Osteoblast (primary cell): Measurements from ENCODE around the gene NOMO2. TPM values are rescaled to one million over a fixed set of nuclear protein-coding genes. Genes with fewer than 3 reads are reported as not detected.
"Not testable (repeated sequence)": the region's sequence is repeated elsewhere in the genome, so short reads cannot be mapped to it uniquely, and the experiment has no call there.

Experiments
- DNase-seq: peaks from one replicate; pipeline ENCODE4 v3.0.0; 2011; ENCODE audit warnings: low spot score, mixed read lengths; ENCODE audit not compliant: insufficient read length; ENCODE audit errors: missing footprints
- H2AFZ ChIP-seq: 2 replicates; pipeline ENCODE4 v1.6.0; 2011; ENCODE audit warnings: mild to moderate bottlenecking, low read length
- H3K27ac ChIP-seq: 2 replicates; pipeline ENCODE4 v1.5.1; 2011; ENCODE audit warnings: mild to moderate bottlenecking, low read depth, low read length, moderate library complexity
- H3K27me3 ChIP-seq: 2 replicates; pipeline ENCODE4 v1.6.0; 2012; ENCODE audit warnings: mild to moderate bottlenecking, control low read depth, inconsistent platforms, low read length, moderate library complexity; ENCODE audit not compliant: insufficient read depth
- H3K36me3 ChIP-seq: 2 replicates; pipeline ENCODE4 v1.5.1; 2011; ENCODE audit warnings: mild to moderate bottlenecking, low read length, control low read depth, moderate library complexity; ENCODE audit not compliant: insufficient read depth
- H3K4me1 ChIP-seq: 2 replicates; pipeline ENCODE4 v1.5.1; 2011; ENCODE audit warnings: mild to moderate bottlenecking, low read length, control low read depth, moderate library complexity; ENCODE audit not compliant: insufficient read depth
- H3K4me2 ChIP-seq: 2 replicates; pipeline ENCODE4 v1.6.0; 2011; ENCODE audit warnings: mild to moderate bottlenecking, low read length; ENCODE audit not compliant: insufficient read depth
- H3K4me3 ChIP-seq: fragments of 200-600 bp; sonication (generic); 3 replicates; pipeline ENCODE4 v1.5.1; 2012; ENCODE audit warnings: mild to moderate bottlenecking, low read length, inconsistent platforms; ENCODE audit not compliant: insufficient read depth
- H3K79me2 ChIP-seq: 2 replicates; pipeline ENCODE4 v1.6.0; 2012; ENCODE audit warnings: mild to moderate bottlenecking, low read length, control low read depth, inconsistent platforms; ENCODE audit not compliant: insufficient read depth
- H3K9me3 ChIP-seq: 2 replicates; pipeline ENCODE4 v1.5.1; 2011; ENCODE audit warnings: low read depth, low read length, control low read depth
- H4K20me1 ChIP-seq: 2 replicates; pipeline ENCODE4 v1.6.0; 2012; ENCODE audit warnings: mild to moderate bottlenecking, low read length, control low read depth; ENCODE audit not compliant: insufficient read depth
- total RNA-seq: library from RNA; depleted of rRNA; stranded (reverse); fragments of >200 nt; gene quantifications from 2 replicates; pipeline ENCODE4 v1.2.3, GENCODE V29; 2012

The NOMO2 gene
- total RNA-seq, 1 donor = 106 TPM

- not testable (repeated sequence) for DNase-seq, H4K20me1 ChIP-seq, H3K4me1 ChIP-seq, H3K79me2 ChIP-seq, H3K27ac ChIP-seq, H3K4me3 ChIP-seq, H3K4me2 ChIP-seq, H3K36me3 ChIP-seq, H3K9me3 ChIP-seq, H2AFZ ChIP-seq, H3K27me3 ChIP-seq
Observed at GRCh38 chr16:18537004-18537403, 24.9 kb downstream of the NOMO2 start.

- H3K9me3 ChIP-seq, H3K36me3 ChIP-seq, H3K4me3 ChIP-seq, H4K20me1 ChIP-seq, H3K4me2 ChIP-seq, H3K27ac ChIP-seq, H2AFZ ChIP-seq, H3K4me1 ChIP-seq, H3K27me3 ChIP-seq, H3K79me2 ChIP-seq, DNase-seq: not testable (repeated sequence)
Observed at GRCh38 chr16:18535519-18536168, 26.3 kb downstream of the NOMO2 start.

- not testable (repeated sequence) for H4K20me1 ChIP-seq, H3K4me3 ChIP-seq, H3K36me3 ChIP-seq, H3K27me3 ChIP-seq, DNase-seq, H3K9me3 ChIP-seq, H3K4me1 ChIP-seq, H3K79me2 ChIP-seq, H2AFZ ChIP-seq, H3K27ac ChIP-seq, H3K4me2 ChIP-seq
Observed at GRCh38 chr16:18534308-18534707, 27.6 kb downstream of the NOMO2 start.

- H3K4me1 ChIP-seq, H3K4me2 ChIP-seq: not testable (repeated sequence)
Observed at GRCh38 chr16:18531323-18531722, 30.6 kb downstream of the NOMO2 start.

GRCh38 chr16:18530329-18530728 is 31.6 kb downstream of the NOMO2 start:
- DNase-seq, H3K79me2 ChIP-seq, H3K27ac ChIP-seq, H3K4me1 ChIP-seq, H3K9me3 ChIP-seq, H4K20me1 ChIP-seq, H2AFZ ChIP-seq, H3K36me3 ChIP-seq, H3K27me3 ChIP-seq, H3K4me2 ChIP-seq, H3K4me3 ChIP-seq: not testable (repeated sequence)

More at GRCh38 chr16:18531323-18531722, 30.6 kb downstream of the NOMO2 start:
- not testable (repeated sequence) for H3K36me3 ChIP-seq, DNase-seq, H2AFZ ChIP-seq, H3K27ac ChIP-seq, H3K9me3 ChIP-seq, H4K20me1 ChIP-seq, H3K27me3 ChIP-seq, H3K4me3 ChIP-seq, H3K79me2 ChIP-seq

- DNase-seq, H4K20me1 ChIP-seq, H3K9me3 ChIP-seq, H3K27me3 ChIP-seq, H3K4me2 ChIP-seq, H2AFZ ChIP-seq, H3K27ac ChIP-seq, H3K36me3 ChIP-seq, H3K4me3 ChIP-seq, H3K4me1 ChIP-seq, H3K79me2 ChIP-seq: not testable (repeated sequence)
Observed at GRCh38 chr16:18526547-18526946, 35.4 kb downstream of the NOMO2 start.

GRCh38 chr16:18525882-18526482 is 35.9 kb downstream of the NOMO2 start:
- DNase-seq, H3K9me3 ChIP-seq, H3K27me3 ChIP-seq: not testable (repeated sequence)

GRCh38 chr16:18522637-18523036 is 39.3 kb downstream of the NOMO2 start:
- H3K4me1 ChIP-seq, H3K4me2 ChIP-seq, H3K27ac ChIP-seq, H4K20me1 ChIP-seq, H3K36me3 ChIP-seq, H3K27me3 ChIP-seq, H3K9me3 ChIP-seq, DNase-seq, H3K4me3 ChIP-seq, H3K79me2 ChIP-seq, H2AFZ ChIP-seq: not testable (repeated sequence)

More at GRCh38 chr16:18525882-18526482, 35.9 kb downstream of the NOMO2 start:
- not testable (repeated sequence) for H4K20me1 ChIP-seq, H3K4me3 ChIP-seq, H3K36me3 ChIP-seq, H3K4me1 ChIP-seq, H3K79me2 ChIP-seq, H3K4me2 ChIP-seq, H3K27ac ChIP-seq, H2AFZ ChIP-seq

- not testable (repeated sequence) for H3K9me3 ChIP-seq, H3K27me3 ChIP-seq, DNase-seq, H2AFZ ChIP-seq, H3K4me2 ChIP-seq, H4K20me1 ChIP-seq, H3K4me3 ChIP-seq, H3K4me1 ChIP-seq, H3K79me2 ChIP-seq, H3K36me3 ChIP-seq, H3K27ac ChIP-seq
Observed at GRCh38 chr16:18521445-18522181, 40.3 kb downstream of the NOMO2 start.
